NCI-H446 treated with DMSO at 0.1 percent for 48 hours (cell line): ENCODE measurements around the gene SDR9C7.
"Not testable (repeated sequence)": the region's sequence is repeated elsewhere in the genome, so short reads cannot be mapped to it uniquely, and the experiment has no call there.

Source experiments
- DNase-seq: peaks from one replicate; lab custom pipeline; 2025; lab: John Stamatoyannopoulos, UW

SDR9C7 gene

GRCh38 chr12:56933826-56934625, at the start of gene SDR9C7:
Gene SDR9C7 (minus strand): TSS chr12:56934408. CDS start chr12:56934261, 147 bp downstream.
- DNase-seq: no peak

GRCh38 chr12:56983386-56983785, 49.2 kb upstream of the SDR9C7 start:
- no peak for DNase-seq

- DNase-seq: not testable (repeated sequence)
These were observed 48.5 kb upstream of the SDR9C7 start for GRCh38 chr12:56982578-56983236.

- no peak for DNase-seq
These were observed 46.8 kb upstream of the SDR9C7 start for GRCh38 chr12:56980941-56981530.

DNA sequence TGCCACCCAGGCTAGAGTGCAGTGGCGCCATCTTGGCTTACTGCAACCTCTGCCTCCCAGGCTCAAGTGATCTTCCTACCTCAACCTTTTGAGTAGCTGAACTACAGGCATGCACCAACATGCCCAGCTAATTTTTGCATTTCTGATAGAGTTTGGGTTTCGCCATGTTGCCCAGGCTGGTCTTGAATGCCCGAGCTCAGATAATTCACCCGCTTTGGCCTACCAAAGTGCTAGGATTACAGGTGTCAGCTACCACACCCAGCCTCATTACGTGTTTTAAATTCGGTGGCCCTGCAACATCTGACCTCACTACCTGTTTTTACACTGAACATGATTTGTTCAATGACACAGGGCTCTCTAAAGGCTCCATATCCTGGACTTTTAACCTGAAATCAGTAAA, 46.1 kb upstream of the SDR9C7 start:
- DNase-seq: no peak

GRCh38 chr12:56979628-56980027, 45.4 kb upstream of the SDR9C7 start:
- DNase-seq: no peak

DNA sequence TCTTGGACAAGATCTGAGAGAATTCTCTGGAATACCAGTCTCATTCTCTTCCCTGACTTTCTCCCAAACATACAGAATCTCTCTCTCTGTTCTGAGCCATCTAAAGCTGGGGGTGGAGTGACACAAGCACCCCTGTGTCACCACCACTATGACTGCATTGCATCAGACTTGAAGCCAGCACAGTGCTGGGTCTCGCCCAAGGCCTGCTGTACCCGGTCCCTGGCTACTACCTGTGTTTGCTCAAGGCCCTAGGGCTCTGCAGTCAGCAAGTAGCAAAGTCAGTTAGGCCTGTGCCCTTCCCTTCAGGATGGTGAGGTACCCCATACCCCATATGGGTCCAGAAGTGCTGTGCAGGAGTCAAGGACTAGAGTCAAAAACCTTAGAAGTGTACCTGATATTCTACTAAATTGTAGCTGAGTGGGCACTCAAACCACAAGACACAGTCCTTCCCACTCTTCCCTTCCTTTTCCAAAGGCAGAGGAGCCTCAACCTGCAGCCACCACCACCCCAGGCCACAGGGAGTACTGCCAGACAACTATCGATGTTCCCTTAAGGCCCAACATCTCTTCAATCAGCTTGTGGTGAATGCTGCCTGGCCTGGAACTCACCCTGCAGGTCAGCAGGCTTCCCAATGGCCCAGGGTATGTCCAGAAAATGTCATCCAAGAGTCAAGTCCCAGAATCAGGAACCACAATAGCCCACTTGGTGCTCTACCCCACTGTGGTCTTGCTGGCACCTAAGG, 44.4 kb upstream of the SDR9C7 start:
- DNase-seq: no peak

DNA sequence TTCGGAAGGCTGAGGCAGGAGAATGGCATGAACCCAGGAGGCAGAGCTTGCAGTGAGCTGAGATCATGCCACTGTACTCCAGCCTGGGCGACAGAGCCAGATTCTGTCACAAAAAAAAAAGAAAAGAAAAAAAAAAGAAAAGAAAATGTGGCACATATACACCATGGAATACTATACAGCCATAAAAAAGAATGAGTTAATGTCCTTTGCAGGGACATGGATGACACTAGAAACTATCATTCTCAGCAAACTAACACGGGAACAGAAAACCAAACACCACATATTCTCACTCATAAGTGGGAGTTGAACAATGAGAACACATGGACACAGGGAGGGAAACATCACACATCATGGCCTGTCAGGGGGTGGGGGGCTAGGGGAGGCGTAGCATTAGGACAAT, 43.2 kb upstream of the SDR9C7 start:
- not testable (repeated sequence) for DNase-seq

DNA sequence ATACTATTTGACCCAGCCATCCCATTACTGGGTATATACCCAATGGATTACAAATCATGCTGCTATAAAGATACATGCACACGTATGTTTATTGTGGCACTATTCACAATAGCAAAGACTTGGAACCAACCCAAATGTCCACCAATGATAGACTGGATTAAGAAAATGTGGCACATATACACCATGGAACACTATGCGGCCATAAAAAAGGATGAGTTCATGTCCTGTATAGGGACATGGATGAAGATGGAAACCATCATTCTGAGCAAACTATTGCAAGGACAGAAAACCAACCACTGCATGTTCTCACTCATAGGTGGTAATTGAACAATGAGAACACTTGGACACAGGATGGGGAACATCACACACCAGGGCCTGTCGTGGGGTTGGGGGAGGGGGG, 40.0 kb upstream of the SDR9C7 start:
- DNase-seq: not testable (repeated sequence)

DNA sequence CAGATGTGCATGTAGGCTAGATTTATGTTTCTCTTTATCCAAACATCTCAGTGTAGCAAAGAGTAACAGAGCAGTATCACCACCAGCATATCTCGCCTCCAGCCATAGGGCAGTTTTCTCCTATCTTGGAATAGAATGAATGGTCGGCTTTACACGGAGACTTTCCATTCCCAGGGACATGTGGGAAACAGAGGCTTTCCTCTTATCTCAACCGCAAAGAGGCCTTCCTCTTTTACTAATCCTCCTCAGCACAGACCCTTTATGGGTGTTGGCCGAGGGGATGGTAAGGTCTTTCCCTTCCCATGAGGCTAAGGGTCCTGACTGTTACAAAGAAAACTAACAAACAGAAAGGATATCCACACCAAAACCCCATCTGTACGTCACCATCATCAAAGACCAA, 34.7 kb upstream of the SDR9C7 start:
- not testable (repeated sequence) for DNase-seq

DNA sequence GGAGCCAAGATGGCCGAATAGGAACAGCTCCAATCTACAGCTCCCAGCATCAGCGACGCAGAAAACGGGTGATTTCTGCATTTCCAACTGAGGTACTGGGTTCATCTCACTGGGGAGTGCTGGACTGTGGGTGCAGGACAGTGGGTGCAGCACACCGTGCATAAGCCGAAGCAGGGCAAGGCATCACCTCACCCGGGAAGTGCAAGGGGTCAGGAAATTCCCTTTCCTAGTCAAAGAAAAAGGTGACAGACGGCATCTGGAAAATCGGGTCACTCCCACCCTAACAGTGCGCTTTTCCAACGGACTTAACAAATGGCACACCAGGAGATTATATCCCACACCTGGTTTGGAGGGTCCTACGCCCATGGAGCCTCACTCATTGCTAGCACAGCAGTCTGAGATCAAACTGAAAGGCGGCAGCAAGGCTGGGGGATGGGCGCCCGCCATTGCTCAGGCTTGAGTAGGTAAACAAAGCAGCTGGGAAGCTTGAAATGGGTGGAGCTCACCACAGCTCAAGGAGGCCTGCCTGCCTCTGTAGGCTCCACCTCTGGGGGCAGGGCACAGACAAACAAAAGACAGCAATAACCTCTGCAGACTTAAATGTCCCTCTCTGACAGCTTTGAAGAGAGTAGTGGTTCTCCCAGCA, 31.9 kb upstream of the SDR9C7 start:
- not testable (repeated sequence) for DNase-seq

DNA sequence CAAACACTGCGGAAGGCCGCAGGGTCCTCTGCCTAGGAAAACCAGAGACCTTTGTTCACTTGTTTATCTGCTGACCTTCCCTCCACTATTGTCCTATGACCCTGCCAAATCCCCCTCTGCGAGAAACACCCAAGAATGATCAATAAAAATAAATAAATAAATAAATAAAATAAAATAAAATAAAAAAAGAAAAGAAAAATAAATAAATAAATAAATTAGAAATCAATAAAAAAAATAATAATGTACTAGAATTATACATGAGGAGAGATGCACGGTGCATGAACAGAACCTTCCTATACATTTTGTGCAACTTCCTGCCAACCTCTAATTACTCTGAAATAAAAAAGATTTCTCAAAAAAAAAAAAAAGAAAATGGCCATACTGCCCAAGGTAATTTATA, 30.9 kb upstream of the SDR9C7 start:
- DNase-seq: not testable (repeated sequence)

GRCh38 chr12:56963557-56963956, 29.3 kb upstream of the SDR9C7 start:
- not testable (repeated sequence) for DNase-seq

DNA sequence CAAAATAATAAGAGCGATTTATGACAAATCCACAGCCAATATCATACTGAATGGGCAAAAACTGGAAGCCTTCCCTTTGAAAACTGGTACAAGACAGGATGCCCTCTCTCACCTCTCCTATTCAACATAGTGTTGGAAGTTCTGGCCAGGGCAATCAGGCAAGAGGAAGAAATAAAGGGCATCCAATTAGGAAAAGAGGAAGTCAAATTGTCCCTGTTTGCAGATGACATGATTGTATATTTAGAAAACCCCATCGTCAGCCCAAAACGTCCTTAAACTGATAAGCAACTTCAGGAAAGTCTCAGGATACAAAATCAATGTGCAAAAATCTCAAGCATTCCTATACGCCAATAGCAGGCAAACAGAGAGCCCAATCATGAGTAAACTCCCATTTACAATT, 28.0 kb upstream of the SDR9C7 start:
- not testable (repeated sequence) for DNase-seq

- DNase-seq: no peak
These were observed 24.2 kb upstream of the SDR9C7 start for GRCh38 chr12:56958422-56958821.

GRCh38 chr12:56957229-56958052, 23.2 kb upstream of the SDR9C7 start, which contains the start of gene RDH16:
Gene RDH16 (minus strand): TSS chr12:56957608. CDS start chr12:56957462, 146 bp downstream.
- DNase-seq: no peak

DNA sequence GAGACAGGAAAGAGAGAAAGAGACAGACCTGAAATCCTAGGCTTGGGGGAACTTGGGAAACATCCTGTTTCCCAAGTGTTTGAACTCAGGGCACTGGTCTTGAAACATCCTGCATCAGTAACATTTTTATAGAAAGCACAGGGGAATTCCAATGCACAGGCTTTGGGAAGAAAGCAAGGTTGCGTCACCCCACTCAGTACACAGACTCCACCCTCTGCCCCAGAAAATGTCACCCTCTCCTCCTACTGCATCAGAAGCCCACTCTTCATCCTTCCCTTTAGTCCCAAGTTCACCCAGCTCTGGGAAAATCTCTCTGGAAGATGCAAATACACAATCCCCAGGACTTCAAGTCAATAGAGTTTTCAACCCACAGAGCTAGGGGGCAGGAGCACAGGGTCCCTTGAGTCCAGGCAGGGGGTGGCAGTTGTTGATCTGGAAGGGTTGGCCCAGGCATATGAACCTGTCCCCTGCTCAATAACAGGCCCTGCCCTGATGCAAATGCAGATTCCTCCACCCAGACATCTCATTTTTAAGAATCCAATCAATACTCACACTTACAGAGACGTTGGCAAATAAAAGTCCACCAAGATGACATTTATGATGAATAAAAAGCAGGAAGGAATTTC, 21.5 kb upstream of the SDR9C7 start:
- DNase-seq: no peak

DNA sequence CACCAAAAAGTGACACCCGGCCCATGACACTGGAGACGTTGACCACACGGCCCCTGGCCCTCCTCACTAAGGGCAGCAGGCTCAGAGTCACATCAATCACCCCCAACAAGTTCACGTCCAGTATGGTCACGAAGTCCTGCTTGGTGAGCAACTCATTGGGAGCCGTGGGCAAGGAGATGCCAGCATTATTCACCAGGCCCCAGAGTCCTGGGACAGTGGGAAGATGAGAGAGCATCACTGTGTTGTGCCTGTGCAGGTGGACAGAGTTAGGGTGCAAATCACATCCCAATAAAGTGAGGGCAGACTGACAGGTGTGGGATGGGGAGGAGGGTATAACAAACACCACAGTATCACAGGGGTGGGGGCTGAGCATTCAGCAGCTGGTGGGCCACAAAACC, 20.7 kb upstream of the SDR9C7 start:
- no peak for DNase-seq

DNA sequence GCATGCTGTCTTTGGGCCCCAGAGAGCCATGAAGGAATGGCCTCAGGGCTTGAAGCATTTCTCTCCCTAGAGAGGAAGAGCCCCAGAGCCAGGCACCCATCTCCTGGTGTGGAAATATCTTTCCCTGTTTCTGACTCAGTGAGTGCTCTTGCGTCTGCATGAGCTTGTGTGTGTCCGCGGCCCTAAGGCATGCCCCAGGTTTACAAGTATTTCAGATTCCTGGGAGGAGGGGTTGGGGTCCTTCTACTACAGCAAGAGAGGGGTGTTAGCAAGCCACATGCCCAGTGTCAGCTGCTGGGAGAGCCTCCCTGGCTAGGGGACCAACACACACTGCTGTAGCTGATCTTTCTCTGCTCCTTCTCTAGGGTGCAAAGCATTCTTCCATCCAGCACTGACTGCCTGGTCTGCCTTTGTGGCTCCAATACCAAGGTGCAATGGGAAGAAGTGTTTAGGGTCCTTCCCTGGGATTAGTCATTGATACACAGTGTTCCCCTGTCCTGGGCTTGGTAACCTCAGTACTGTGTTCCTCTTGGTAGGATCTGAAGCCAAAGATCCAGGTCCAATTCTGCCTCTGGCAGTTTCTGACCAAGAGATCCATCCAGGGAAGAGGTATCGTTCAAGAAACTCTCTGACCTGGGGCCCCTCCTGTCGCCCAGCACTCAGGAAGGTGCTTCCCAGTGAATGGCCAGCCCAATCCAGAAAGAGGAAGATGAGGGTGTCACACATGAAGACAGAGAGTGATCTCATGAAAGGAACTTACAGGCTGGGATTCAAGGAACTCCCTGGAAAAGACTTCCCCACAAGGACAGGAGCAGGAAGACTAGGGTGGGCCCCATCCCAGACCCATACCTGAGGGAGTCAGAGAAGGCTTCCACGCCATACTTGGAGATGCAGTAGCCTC, 20.1 kb upstream of the SDR9C7 start:
- no peak for DNase-seq
